Keratinocyte (primary cell): ENCODE measurements around the gene ALG3.

Experiments
- CTCF ChIP-seq, 3 experiments: IDR thresholded peaks in 1 of 3; conservative IDR thresholded peaks in 1 of 3; optimal IDR thresholded peaks in 1 of 3; 2 replicates in 2 of 3; 3 replicates in 1 of 3; pipeline versions ENCODE3 to v1.5.1; 2011; ENCODE audit warnings: low read length in 3 of 3, mild to moderate bottlenecking in 3 of 3, moderate library complexity in 2 of 3, control low read depth in 1 of 3, inconsistent platforms in 1 of 3; ENCODE audit not compliant: insufficient read depth in 2 of 3; ENCODE audit errors: extremely low read depth in 1 of 3
- EZH2 ChIP-seq: IDR thresholded peaks from one replicate; pipeline ENCODE4 v1.6.1; 2012; ENCODE audit warnings: inconsistent platforms, mild to moderate bottlenecking, low read length, moderate library complexity

- no peak for TF ChIP-seq CTCF (optimal IDR thresholded peaks at IDR 0.05 in 1 of 3, IDR thresholded peaks at IDR 0.05 in 1 of 3, conservative IDR thresholded peaks at IDR 0.05 in 1 of 3; ENCODE audit: extremely low read depth in 1 of 3, insufficient read depth in 2 of 3, low read length in 3 of 3)
- TF ChIP-seq EZH2 = no peak
Measured at GRCh38 chr3:184196536-184196935, 52.2 kb downstream of the ALG3 start.
